GM18520 (cell line): ENCODE measurements around the gene B9D1.

Source experiments
- ATAC-seq: cut with Tn5 transposase; IDR thresholded peaks from one replicate; pipeline ENCODE4 v1.9.1; 2021; ENCODE audit not compliant: unreplicated experiment

The B9D1 gene

DNA sequence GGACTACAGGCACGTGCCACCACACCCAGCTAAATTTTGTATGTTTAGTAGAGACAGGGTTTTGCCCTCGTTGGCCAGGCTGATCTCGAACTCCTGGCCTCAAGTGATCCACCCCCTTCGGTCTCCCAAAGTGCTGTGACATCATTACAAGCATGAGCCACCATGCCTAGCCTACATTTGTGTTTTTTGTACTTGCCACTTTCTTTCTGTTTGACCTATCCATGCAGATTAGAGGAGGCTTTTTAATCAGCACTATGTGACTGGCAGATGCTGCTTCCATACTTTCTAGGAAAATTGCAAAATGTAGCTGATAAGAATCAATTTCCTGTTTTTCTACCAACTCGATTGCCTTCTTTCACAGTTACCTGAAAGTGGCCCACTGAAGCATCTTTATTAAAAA lies 57.3 kb downstream of the B9D1 start:
- no peak for ATAC-seq

DNA sequence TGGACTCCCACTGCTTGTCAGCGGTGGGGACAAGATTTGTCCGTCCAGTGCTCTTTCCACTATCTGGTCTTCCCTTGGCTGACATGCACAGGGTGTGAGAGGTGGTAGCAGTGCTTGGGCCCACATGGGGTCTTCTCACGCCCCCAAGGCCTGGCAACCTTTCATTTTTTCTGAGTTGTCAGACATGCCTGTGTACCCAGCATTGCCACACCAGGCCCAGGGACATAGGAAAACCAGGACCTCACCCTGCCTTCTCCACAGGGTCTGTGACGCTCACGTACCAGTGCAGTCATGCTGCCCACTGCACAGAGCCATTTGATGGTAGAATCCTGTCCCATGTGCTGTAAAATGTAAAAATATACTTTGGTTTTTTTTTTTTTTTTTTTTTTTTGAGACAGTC lies 57.8 kb downstream of the B9D1 start:
- ATAC-seq: no peak

DNA sequence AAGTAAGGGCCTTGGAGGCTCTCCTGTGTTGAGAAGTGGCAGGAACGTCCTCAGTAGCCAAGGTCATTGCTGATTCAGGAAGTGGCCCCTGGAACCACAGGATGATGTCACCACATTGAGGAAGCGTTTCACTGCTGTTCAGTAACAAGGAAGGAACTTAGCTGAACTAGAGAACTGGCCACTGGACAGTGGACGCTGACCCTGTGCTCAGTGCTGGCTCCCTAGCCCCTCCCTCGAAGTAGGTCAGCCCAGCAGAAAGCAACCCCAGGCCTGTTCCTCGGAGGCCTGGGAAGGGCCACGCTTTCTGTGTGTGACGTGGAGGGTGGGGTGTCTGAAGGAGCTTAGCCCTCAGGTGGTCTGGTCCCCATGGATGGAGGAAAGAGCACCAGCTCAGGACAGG lies 58.3 kb downstream of the B9D1 start:
- ATAC-seq: no peak

DNA sequence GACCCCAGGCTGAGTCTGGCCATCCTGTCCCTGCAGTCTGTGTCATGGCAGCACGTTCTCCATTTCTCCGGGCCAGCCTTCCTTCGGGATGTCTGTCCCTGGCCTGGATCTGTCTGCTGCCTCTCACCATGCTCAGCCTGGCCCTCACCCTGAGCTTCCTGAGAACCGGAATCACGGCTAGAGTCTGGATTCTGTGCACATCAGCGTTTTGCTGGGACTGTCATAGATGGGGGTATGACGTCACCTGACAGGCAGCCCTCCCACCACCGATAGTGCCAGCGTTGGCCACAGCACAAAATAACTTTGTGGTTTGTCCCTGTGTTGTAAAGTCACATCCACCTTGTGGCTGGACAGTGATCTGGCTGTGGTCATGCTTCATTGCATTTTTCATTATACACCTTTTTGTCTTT lies 59.2 kb downstream of the B9D1 start:
- no peak for ATAC-seq

- ATAC-seq: no peak
Observed at GRCh38 chr17:19302791-19303331, 59.7 kb downstream of the B9D1 start.

GRCh38 chr17:19301973-19302372 lies 60.5 kb downstream of the B9D1 start:
- no peak for ATAC-seq

DNA sequence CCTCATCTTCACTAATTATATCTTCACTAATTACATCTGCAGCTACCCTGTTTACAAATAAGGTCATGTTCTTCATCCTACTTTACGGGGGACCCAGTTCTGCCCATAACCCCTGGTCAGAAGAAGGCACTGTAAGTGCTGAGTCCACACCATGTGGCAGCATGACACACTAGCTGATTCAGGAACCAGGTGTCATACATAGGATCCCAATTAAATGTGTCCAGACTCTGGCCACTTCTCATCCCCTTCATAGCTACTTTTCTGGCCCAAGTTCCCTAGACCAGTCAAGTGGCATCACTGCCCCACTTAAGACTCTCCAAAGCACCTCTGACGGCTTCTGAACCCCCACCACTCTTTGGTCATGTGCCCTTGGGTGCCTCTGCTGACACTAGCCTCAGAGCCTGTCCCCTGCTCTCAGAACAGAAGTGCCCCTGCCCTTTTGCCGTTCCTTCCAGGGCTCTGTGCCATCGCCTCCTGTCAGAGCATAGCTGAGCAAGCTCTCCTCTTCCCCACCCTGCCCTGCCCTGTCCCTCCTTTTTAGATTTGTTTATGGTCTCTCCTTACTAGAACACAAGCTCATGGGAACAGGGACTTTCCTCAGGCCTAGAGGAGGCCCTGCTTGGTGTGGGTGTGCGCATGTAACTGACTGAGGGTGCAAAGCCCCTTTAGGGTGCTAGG lies 61.1 kb downstream of the B9D1 start:
- ATAC-seq: no peak

DNA sequence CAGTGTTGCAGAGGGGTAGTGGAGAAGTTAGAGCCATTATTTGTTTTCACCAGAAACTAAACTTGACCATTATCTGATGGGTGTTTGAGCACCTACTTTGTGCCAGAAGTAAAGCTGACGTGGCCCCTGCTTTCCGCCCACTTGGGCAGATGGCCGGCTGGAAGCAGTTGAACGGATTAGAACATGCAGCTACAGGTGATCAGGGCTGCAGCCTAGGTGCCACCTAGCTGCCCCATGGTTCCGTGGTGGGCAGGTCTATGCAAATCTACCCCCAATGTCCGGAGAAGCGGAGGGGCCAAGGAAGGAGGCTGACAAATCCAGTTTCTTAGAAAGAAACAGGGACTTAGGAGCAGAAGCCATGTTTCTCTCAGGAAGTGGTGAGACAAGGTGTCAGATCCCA lies 62.7 kb downstream of the B9D1 start:
- no peak for ATAC-seq

GRCh38 chr17:19299214-19299747 lies 63.2 kb downstream of the B9D1 start:
- no peak for ATAC-seq

DNA sequence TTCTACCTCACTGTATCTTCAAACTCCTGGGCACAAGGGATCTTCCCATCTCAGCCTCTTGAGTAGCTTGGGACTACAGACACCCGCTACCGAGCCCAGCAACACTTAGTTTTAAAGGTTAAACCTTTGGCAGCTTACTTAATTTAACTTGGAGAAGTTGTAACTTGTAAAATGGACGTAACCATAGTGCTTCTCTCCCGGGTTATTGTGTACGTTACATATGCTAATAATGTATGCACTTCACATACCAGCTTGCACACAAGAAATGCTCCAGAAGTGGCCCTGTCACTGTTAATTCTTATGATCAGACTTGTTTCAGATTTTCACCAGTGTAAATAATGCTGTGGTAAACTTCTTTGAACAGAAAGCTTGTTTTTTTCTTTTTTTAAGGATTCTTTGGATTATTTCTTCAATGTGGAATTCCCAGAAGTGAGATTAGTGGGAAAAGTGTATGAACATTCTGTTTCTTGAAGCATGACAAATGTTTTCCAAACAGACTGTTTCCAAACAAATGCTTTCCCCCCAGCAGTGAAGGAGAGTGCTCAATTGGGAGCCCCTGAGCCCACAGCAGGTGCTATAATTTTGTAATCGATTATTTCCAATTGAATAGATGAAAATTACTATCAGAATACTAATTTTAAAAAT lies 63.8 kb downstream of the B9D1 start:
- ATAC-seq: no peak

- ATAC-seq: no peak
Observed at GRCh38 chr17:19296786-19297778, 65.4 kb downstream of the B9D1 start.

- no peak for ATAC-seq
Observed at GRCh38 chr17:19295473-19296135, 66.9 kb downstream of the B9D1 start.

DNA sequence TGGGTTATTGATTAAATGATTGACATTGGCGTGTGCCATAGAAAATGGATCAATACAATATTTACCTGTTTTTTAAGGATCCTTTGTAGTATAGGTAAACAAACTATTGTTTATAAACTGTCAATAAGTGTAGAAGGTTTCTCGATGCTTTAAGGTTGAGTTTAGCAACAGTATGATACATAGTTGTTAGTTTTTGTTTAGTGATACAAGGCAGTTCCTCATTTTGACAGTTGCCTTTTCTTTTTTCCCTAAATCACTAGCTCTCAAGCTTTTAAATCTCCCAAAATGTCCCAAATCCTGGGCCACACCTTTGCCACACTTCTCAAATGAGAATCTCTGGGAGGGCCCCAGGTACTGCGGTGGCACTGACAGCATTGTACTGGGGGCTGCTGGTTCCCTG lies 68.1 kb downstream of the B9D1 start:
- no peak for ATAC-seq
